Measurements from ENCODE around the gene RC3H1. TPM values are rescaled to one million over a fixed set of nuclear protein-coding genes. Genes with fewer than 3 reads are reported as not detected.

The RC3H1 gene
- total and polyA plus RNA-seq, 2 experiments from 2014 or later, result 6.8 to 24.5 TPM

DNA sequence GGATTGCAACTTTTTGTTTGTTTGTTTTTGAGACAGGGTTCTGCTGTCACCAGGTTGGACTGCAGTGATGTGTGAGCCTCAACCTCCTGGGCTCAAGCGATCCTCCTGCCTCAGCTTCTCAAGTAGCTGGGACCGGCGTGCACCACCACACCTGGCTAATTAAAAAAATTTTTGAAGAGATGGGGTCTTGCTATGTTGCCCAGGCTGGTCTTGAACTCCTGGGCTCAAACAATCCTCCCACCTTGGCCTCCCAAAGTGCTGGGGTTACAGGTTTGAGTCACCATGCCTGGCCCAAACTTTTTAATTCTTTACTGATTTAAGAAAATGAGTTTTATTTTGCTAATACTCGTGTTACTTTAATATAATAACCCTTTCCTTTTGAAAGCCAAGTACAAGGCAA, 73.6 kb downstream of the RC3H1 start:
- DNase-seq (ENCODE audit: low spot score) (no peak), ATAC-seq (no peak)
- no peaks in the 10 kb centered on the region for H3K9me3 Mint-ChIP-seq
- Histone ChIP-seq H3K9me2 (ENCODE audit: insufficient read depth) (no peaks in the 10 kb centered on the region), H3K27ac (ENCODE audit: low read depth) (no peak overlapping the region), H3F3A (replicated peaks; ENCODE audit: low read depth) (no peaks in the 10 kb centered on the region), H2AFZ (no peak overlapping the region), H4K20me1 (replicated peaks; ENCODE audit: insufficient read depth) (no peaks in the 10 kb centered on the region), H3K27me3 (ENCODE audit: insufficient read depth) (no peaks in the 10 kb centered on the region), H3K79me2 (replicated peaks; ENCODE audit: insufficient read depth) (no peaks in the 10 kb centered on the region), H3K36me3 (ENCODE audit: insufficient read depth) (peaks cover 50% of the 10 kb centered on the region), H3K4me2 (no peak overlapping the region), H3K4me1 (ENCODE audit: insufficient read depth) (no peaks in the 10 kb centered on the region), H3K4me3 (no peak overlapping the region)
- H3K27ac Mint-ChIP-seq, result no peak overlapping the region
- peaks cover 62% of the 10 kb centered on the region for H3K36me3 Mint-ChIP-seq (ENCODE audit: low read depth)
- no peaks in the 10 kb centered on the region for H3K4me1 Mint-ChIP-seq
- no peak overlapping the region for H3K4me3 Mint-ChIP-seq
- no peaks in the 10 kb centered on the region for H3K27me3 Mint-ChIP-seq (ENCODE audit: insufficient read depth, low read depth, poor library complexity)
- TF ChIP-seq JUNB (IDR thresholded peaks at IDR 0.05; ENCODE audit: unreplicated experiment) (no peak), POLR2AphosphoS5 (IDR thresholded peaks at IDR 0.05; ENCODE audit: low read depth) (no peak), EZH2phosphoT487 (IDR thresholded peaks at IDR 0.05; ENCODE audit: unreplicated experiment) (no peak), CREB1 (CRISPR knock-in tag; IDR thresholded peaks at IDR 0.05; ENCODE audit: low read depth) (no peak), ZNF331 (CRISPR knock-in tag; IDR thresholded peaks at IDR 0.05; ENCODE audit: low read depth) (no peak), ETS1 (IDR thresholded peaks at IDR 0.05) (no peak), EZH2 (IDR thresholded peaks at IDR 0.05; ENCODE audit: low read depth, unreplicated experiment) (no peak), STAT1 (IDR thresholded peaks at IDR 0.05; ENCODE audit: unreplicated experiment) (no peak), ZNF114 (CRISPR knock-in tag; IDR thresholded peaks at IDR 0.05) (no peak), NANOG (IDR thresholded peaks at IDR 0.05; ENCODE audit: borderline replicate concordance) (no peak), REST (IDR thresholded peaks at IDR 0.05; ENCODE audit: unreplicated experiment) (no peak)
- TF ChIP-seq, protein P1, sequence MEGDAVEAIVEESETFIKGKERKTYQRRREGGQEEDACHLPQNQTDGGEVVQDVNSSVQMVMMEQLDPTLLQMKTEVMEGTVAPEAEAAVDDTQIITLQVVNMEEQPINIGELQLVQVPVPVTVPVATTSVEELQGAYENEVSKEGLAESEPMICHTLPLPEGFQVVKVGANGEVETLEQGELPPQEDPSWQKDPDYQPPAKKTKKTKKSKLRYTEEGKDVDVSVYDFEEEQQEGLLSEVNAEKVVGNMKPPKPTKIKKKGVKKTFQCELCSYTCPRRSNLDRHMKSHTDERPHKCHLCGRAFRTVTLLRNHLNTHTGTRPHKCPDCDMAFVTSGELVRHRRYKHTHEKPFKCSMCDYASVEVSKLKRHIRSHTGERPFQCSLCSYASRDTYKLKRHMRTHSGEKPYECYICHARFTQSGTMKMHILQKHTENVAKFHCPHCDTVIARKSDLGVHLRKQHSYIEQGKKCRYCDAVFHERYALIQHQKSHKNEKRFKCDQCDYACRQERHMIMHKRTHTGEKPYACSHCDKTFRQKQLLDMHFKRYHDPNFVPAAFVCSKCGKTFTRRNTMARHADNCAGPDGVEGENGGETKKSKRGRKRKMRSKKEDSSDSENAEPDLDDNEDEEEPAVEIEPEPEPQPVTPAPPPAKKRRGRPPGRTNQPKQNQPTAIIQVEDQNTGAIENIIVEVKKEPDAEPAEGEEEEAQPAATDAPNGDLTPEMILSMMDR (conservative IDR thresholded peaks at IDR 0.05; ENCODE audit: low read depth in 2 of 2), result no peak
- TF ChIP-seq, protein P2, sequence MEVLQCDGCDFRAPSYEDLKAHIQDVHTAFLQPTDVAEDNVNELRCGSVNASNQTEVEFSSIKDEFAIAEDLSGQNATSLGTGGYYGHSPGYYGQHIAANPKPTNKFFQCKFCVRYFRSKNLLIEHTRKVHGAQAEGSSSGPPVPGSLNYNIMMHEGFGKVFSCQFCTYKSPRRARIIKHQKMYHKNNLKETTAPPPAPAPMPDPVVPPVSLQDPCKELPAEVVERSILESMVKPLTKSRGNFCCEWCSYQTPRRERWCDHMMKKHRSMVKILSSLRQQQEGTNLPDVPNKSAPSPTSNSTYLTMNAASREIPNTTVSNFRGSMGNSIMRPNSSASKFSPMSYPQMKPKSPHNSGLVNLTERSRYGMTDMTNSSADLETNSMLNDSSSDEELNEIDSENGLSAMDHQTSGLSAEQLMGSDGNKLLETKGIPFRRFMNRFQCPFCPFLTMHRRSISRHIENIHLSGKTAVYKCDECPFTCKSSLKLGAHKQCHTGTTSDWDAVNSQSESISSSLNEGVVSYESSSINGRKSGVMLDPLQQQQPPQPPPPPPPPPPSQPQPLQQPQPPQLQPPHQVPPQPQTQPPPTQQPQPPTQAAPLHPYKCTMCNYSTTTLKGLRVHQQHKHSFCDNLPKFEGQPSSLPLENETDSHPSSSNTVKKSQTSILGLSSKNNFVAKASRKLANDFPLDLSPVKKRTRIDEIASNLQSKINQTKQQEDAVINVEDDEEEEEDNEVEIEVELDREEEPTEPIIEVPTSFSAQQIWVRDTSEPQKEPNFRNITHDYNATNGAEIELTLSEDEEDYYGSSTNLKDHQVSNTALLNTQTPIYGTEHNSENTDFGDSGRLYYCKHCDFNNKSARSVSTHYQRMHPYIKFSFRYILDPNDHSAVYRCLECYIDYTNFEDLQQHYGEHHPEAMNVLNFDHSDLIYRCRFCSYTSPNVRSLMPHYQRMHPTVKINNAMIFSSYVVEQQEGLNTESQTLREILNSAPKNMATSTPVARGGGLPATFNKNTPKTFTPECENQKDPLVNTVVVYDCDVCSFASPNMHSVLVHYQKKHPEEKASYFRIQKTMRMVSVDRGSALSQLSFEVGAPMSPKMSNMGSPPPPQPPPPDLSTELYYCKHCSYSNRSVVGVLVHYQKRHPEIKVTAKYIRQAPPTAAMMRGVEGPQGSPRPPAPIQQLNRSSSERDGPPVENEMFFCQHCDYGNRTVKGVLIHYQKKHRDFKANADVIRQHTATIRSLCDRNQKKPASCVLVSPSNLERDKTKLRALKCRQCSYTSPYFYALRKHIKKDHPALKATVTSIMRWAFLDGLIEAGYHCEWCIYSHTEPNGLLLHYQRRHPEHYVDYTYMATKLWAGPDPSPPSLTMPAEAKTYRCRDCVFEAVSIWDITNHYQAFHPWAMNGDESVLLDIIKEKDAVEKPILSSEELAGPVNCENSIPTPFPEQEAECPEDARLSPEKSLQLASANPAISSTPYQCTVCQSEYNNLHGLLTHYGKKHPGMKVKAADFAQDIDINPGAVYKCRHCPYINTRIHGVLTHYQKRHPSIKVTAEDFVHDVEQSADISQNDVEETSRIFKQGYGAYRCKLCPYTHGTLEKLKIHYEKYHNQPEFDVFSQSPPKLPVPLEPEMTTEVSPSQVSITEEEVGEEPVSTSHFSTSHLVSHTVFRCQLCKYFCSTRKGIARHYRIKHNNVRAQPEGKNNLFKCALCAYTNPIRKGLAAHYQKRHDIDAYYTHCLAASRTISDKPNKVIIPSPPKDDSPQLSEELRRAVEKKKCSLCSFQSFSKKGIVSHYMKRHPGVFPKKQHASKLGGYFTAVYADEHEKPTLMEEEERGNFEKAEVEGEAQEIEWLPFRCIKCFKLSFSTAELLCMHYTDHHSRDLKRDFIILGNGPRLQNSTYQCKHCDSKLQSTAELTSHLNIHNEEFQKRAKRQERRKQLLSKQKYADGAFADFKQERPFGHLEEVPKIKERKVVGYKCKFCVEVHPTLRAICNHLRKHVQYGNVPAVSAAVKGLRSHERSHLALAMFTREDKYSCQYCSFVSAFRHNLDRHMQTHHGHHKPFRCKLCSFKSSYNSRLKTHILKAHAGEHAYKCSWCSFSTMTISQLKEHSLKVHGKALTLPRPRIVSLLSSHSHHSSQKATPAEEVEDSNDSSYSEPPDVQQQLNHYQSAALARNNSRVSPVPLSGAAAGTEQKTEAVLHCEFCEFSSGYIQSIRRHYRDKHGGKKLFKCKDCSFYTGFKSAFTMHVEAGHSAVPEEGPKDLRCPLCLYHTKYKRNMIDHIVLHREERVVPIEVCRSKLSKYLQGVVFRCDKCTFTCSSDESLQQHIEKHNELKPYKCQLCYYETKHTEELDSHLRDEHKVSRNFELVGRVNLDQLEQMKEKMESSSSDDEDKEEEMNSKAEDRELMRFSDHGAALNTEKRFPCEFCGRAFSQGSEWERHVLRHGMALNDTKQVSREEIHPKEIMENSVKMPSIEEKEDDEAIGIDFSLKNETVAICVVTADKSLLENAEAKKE (CRISPR knock-in tag; IDR thresholded peaks at IDR 0.05), result no peak

All from GM23338 (cell line).